Natural killer cell (primary cell): ENCODE results near the gene AK1. TPM values are rescaled to one million over a fixed set of nuclear protein-coding genes. Genes with fewer than 3 reads are reported as not detected.

Experiments used
- ATAC-seq, 3 donors: fragments of 150-1000 bp in 2 of 3; fragments of 200-7000 bp in 1 of 3; cut with Tn5 transposase; 1 replicate in 1 of 3; 2 replicates in 2 of 3; pipeline ENCODE4 v1.10.0; 2021; ENCODE audit warnings: mild to moderate bottlenecking in 2 of 3, moderate library complexity in 2 of 3
- DNase-seq, 2 donors: peaks; one replicate each; pipeline versions ENCODE4 v3.0.0 to v3.0.0-alpha.2; 2013 to 2021; ENCODE audit warnings: mixed read lengths in 1 of 2
- H3K27ac ChIP-seq: one replicate; pipeline ENCODE4 v1.5.1; 2013; ENCODE audit warnings: mild to moderate bottlenecking, low read length
- H3K27me3 ChIP-seq: one replicate; pipeline ENCODE4 v1.6.1; 2013; ENCODE audit warnings: low read length; ENCODE audit not compliant: control insufficient read depth, insufficient read depth
- H3K36me3 ChIP-seq: one replicate; pipeline ENCODE4 v1.6.1; 2013; ENCODE audit warnings: low read length; ENCODE audit not compliant: control insufficient read depth, insufficient read depth
- H3K4me1 ChIP-seq: one replicate; pipeline ENCODE4 v1.6.1; 2013; ENCODE audit warnings: low read length; ENCODE audit not compliant: control insufficient read depth, insufficient read depth
- H3K4me3 ChIP-seq: one replicate; pipeline ENCODE4 v1.5.1; 2013; ENCODE audit warnings: low read length
- H3K9me3 ChIP-seq: one replicate; pipeline ENCODE4 v1.6.1; 2013; ENCODE audit warnings: low read length; ENCODE audit not compliant: control insufficient read depth, insufficient read depth
- H3K27ac Mint-ChIP-seq, 2 donors: one replicate each; pipeline ENCODE4 v1.8.0; 2022; ENCODE audit warnings: mild to moderate bottlenecking in 2 of 2, mixed read lengths in 2 of 2, moderate library complexity in 1 of 2
- H3K27me3 Mint-ChIP-seq, 2 donors: one replicate each; pipeline ENCODE4 v1.8.0; 2022; ENCODE audit warnings: low read depth in 2 of 2, mixed read lengths in 2 of 2
- H3K36me3 Mint-ChIP-seq: one replicate; pipeline ENCODE4 v1.8.0; 2022; ENCODE audit warnings: mixed read lengths
- H3K4me1 Mint-ChIP-seq, 2 donors: one replicate each; pipeline ENCODE4 v1.8.0; 2022; ENCODE audit warnings: mixed read lengths in 2 of 2
- H3K4me3 Mint-ChIP-seq: one replicate; pipeline ENCODE4 v1.8.0; 2022; ENCODE audit warnings: mild to moderate bottlenecking, moderate library complexity, mixed read lengths
- H3K9me3 Mint-ChIP-seq, 2 donors: one replicate each; pipeline ENCODE4 v1.8.0; 2022; ENCODE audit warnings: mixed read lengths in 2 of 2
- WGBS: methylation state at CpG from one replicate; pipeline ENCODE4 v1.1.7; 2013; ENCODE audit warnings: missing lambda C conversion rate; ENCODE audit not compliant: insufficient coverage; 5-methylcytosine and 5-hydroxymethylcytosine counted together
- intact Hi-C: fragments of 100-400 bp; cut with micrococcal nuclease; formaldehyde crosslinking; loops from one replicate; pipeline ENCODE4 v1.14.2; 2022
- total RNA-seq, 4 donors: library from RNA; stranded (reverse); fragments of 120-200 nt in 1 of 4; gene quantifications; one replicate each; pipeline versions ENCODE4 v1.2.3 to v1.2.4, GENCODE V29; 2013 to 2022
- TF ChIP-seq, protein P1 (sequence below): fragments of 200-600 bp; IDR thresholded peaks from one replicate; pipeline ENCODE4 v1.8.0; 2022; ENCODE audit warnings: antibody characterized with exemption

AK1 gene
- total RNA-seq, 3 donors from 2014 or later (not counting 1 experiment from before 2014, with no cell fraction given) = 47.3 to 76.3 (median 54.2) TPM

DNA sequence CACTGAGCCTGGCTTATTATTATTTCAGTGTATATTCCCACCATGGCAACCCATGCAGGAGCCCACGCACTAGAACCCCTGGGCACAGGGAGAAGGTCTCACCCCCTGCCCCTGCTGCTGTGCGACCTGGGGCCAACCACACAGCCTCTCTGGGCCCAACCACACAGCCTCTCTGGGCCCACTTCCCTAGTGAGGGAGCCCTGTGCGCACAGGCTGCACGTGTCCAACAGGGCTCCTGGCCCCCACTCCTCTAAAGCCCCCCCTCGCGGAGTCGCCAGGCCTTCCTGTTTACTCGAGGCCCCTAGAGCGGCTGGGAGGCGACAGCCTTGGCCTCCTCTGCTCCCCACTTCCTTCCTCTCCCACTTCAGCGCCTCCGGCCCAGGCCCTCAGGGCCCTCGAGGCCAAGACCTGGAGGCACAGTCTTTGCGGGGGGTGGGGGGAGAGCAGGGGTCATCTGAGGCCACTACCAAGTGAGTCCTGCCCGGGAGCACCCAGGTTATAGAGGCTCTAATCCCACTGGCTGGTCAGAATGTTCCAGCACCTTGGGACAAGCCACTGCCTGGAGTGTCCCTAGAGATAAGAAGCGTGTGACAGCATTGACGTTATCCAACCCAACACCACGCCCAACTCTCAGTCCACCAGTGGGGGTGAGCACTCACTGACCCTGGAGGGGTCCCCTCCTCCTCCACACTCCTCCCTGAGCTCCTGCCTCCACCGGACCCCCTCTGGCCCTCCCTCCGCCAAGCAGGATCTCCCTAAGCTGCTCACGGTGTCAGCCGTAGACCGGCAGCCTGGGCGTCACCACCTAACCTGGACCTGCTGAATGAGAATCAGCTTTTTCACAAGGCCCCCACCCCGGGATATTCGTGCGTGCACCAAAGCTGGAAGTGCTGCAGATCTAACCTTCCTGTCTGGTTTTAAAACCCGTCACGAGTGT, 15.1 kb downstream of the AK1 start:
- peaks cover 75% of the 10 kb centered on the region for H3K4me1 ChIP-seq
- H3K27me3 Mint-ChIP-seq = no peaks in the 10 kb centered on the region
- TF ChIP-seq, protein P1, sequence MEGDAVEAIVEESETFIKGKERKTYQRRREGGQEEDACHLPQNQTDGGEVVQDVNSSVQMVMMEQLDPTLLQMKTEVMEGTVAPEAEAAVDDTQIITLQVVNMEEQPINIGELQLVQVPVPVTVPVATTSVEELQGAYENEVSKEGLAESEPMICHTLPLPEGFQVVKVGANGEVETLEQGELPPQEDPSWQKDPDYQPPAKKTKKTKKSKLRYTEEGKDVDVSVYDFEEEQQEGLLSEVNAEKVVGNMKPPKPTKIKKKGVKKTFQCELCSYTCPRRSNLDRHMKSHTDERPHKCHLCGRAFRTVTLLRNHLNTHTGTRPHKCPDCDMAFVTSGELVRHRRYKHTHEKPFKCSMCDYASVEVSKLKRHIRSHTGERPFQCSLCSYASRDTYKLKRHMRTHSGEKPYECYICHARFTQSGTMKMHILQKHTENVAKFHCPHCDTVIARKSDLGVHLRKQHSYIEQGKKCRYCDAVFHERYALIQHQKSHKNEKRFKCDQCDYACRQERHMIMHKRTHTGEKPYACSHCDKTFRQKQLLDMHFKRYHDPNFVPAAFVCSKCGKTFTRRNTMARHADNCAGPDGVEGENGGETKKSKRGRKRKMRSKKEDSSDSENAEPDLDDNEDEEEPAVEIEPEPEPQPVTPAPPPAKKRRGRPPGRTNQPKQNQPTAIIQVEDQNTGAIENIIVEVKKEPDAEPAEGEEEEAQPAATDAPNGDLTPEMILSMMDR = no peak
- H3K27ac ChIP-seq = peak overlapping the region; percentile 87
- peaks cover 19 to 55% of the 10 kb centered on the region in 2 donors for H3K4me1 Mint-ChIP-seq
- intact Hi-C loops = loop anchor here (2.0 to 10.0 kb wide), 3 partner anchors 55 to 358 kb away; partner anchors contain the start of genes ST6GALNAC4 and TOR2A
- peak; percentile 78 to 93 (median 82) for ATAC-seq
- no peaks in the 10 kb centered on the region for H3K27me3 ChIP-seq
- H3K36me3 Mint-ChIP-seq = no peaks in the 10 kb centered on the region
- H3K4me3 Mint-ChIP-seq = peak overlapping the region; percentile 49
- WGBS = 7% methylated on average over 27 of the region's 29 CpGs
- no peaks in the 10 kb centered on the region for H3K9me3 Mint-ChIP-seq
- no peaks in the 10 kb centered on the region for H3K36me3 ChIP-seq
- no peak overlapping the region for H3K4me3 ChIP-seq
- no peaks in the 10 kb centered on the region for H3K9me3 ChIP-seq
- peak overlapping the region; percentile 85 to 96 for H3K27ac Mint-ChIP-seq
- DNase-seq = peak; percentile 63 to 68

DNA sequence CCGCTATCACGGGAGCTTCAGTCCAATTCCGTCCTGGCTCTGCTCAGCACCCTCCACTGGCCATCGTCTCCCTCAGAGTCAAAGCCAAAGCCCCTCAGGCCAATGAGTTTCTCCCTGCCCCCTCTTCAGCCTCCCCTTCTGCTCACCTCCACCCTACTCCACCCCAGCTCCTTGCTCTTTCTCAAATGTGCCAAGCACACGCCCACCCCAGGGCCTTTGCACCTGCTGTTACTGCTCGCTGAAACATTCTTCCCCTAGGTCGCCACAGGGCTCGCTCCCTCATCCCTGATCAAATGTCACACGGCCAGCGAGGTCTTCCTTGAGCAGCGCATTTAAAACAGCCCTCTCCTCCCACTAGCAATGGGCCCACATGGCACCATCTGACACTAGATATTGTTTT, 16.7 kb downstream of the AK1 start:
- Mint-ChIP-seq H3K9me3 (no peaks in the 10 kb centered on the region), H3K27me3 (no peaks in the 10 kb centered on the region), H3K27ac (peak overlapping the region; percentile 85 to 96), H3K36me3 (no peaks in the 10 kb centered on the region), H3K4me1 (peaks cover 19 to 59% of the 10 kb centered on the region in 2 donors), H3K4me3 (no peak overlapping the region)
- WGBS = 95% methylated on average over 11 of the region's 11 CpGs
- DNase-seq = no peak
- no peak for ATAC-seq
- no peaks in the 10 kb centered on the region for H3K36me3 ChIP-seq
- TF ChIP-seq, protein P1 = no peak
- H3K4me1 ChIP-seq = peaks cover 88% of the 10 kb centered on the region
- H3K27me3 ChIP-seq = no peaks in the 10 kb centered on the region
- H3K4me3 ChIP-seq = no peak overlapping the region
- no peak overlapping the region for H3K27ac ChIP-seq
- intact Hi-C loops = loop anchor here (5.0 to 10.0 kb wide), 2 partner anchors 57 to 356 kb away; partner anchors contain the start of gene ST6GALNAC4
- no peaks in the 10 kb centered on the region for H3K9me3 ChIP-seq

DNA sequence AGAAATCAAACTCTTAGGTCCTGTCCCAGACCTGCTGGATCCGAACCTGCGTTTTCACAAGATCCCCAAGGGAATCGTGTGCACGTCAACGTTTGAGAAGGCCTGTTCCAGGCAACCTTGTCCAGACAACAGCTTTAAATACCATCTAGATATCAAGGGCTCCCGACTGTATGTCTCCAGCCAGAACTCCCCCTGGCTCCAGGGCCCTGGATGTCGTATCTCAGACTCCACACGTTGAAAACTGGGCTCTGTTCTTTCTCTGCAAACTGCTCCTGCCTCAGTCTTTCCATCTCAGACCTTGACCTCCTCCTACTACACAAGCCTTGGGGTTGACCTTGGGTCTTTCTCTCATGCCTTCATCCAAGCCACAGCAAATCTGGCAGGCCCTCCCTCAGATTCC, 17.2 kb downstream of the AK1 start:
- no peaks in the 10 kb centered on the region for H3K9me3 ChIP-seq
- Mint-ChIP-seq H3K4me3 (no peak overlapping the region), H3K27ac (peak overlapping the region in 1 of 2 donors; percentile 96), H3K9me3 (no peaks in the 10 kb centered on the region), H3K4me1 (peaks cover 18 to 58% of the 10 kb centered on the region in 2 donors), H3K36me3 (no peaks in the 10 kb centered on the region), H3K27me3 (no peaks in the 10 kb centered on the region)
- TF ChIP-seq, protein P1 = no peak
- no peak for ATAC-seq
- no peaks in the 10 kb centered on the region for H3K36me3 ChIP-seq
- no peak overlapping the region for H3K27ac ChIP-seq
- H3K27me3 ChIP-seq = no peaks in the 10 kb centered on the region
- 91% methylated on average over 8 of the region's 8 CpGs for WGBS
- no peak for DNase-seq
- intact Hi-C loops = loop anchor here (5.0 to 10.0 kb wide), 2 partner anchors 57 to 355 kb away; partner anchors contain the start of gene ST6GALNAC4
- H3K4me3 ChIP-seq = no peak overlapping the region
- peaks cover 89% of the 10 kb centered on the region for H3K4me1 ChIP-seq
